IPS DF 4.7 (cell line): ENCODE data around the gene SH3PXD2A.
"Not testable (repeated sequence)": the region's sequence is repeated elsewhere in the genome, so short reads cannot be mapped to it uniquely, and the experiment has no call there.

Experiments
- DNase-seq: peaks from one replicate; pipeline ENCODE4 v3.0.0-alpha.2; 2013; ENCODE audit warnings: low spot score; ENCODE audit errors: extremely low read depth

The SH3PXD2A gene

DNA sequence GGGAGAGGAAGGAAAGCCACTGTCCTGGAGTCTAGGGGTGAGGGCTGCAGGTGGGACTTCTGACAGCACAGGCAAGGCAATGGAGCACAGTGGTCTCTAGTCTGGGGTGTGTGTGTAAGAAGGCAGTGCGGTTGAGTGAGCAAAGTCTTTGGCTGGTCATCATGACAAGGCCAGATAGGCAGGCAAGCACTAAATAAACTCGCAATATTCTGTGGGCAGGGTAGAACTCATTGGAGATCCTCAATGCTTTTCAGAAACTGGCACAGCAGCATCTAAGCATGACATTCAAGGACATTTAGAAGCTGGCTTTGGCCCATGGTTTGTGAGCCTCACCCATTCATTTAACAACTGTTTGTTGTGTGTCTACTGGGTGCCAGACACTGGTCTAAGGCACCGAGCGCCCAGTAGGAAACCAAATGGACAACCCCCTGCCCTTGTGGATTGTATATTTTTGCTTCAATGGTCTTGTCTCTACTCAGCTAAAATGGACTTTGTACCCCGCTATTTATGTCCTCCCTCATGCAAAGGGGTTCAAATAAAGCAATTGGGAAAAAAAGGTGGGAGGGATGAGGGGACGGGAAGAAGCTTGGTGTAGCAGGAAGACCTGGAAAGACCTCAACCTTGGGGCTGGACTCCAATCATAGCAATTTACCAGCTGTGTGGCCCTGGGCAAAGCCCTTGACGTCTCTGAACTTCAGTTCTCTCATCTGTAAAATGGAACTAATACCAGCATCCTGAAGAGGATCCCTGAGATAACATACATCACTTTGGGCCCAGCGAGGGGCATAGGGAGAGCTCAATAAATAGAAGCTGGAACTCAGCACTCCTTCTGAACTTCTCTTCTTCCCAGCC is 245.9 kb downstream of the SH3PXD2A start:
- DNase-seq = no peak

DNA sequence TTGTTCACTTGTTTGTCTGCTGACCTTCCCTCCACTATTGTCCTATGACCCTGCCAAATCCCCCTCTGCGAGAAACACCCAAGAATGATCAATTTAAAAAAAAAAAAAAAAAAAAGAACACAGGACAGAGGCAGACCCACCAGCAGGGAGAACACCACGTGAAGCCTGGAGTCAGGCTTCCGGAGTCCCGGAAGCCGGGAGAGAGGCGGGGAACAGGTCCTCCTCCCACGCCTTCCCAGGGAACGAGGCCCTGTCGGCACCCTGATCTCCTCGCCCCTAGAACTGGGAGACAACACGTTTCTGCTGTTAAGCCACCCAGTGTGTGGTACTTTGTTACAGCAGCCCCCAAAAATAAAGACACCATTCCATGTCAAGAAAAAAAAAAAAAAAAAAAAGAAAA is 247.3 kb downstream of the SH3PXD2A start:
- DNase-seq = not testable (repeated sequence)

DNA sequence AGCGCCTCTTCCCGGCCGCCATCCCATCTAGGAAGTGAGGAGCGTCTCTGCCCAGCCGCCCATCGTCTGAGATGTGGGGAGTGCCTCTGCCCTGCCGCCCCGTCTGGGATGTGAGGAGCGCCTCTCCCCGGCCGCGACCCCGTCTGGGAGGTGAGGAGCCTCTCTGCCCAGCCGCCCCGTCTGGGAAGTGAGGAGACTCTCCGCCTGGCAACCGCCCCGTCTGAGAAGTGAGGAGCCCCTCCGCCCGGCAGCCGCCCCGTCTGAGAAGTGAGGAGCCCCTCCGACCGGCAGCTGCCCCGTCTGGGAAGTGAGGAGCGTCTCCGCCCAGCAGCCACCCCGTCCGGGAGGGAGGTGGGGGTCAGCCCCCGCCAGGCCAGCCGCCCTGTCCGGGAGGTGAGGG is 248.3 kb downstream of the SH3PXD2A start:
- DNase-seq = not testable (repeated sequence)

DNA sequence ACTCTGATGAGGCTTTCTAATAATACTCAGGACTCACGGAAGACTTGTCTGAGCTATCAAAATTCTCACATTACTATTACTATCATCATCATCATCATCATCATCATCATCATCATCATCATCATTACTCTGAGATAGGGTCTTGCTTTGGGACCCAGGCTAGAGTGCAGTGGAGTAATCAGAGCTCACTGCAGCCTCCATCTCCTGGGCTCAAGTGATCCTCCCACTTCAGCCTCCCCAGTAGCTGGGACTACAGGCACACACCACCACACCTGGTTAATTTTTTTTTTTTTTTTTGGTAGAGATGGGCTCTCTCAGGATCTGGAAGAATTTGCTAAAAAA is 249.3 kb downstream of the SH3PXD2A start:
- not testable (repeated sequence) for DNase-seq

DNA sequence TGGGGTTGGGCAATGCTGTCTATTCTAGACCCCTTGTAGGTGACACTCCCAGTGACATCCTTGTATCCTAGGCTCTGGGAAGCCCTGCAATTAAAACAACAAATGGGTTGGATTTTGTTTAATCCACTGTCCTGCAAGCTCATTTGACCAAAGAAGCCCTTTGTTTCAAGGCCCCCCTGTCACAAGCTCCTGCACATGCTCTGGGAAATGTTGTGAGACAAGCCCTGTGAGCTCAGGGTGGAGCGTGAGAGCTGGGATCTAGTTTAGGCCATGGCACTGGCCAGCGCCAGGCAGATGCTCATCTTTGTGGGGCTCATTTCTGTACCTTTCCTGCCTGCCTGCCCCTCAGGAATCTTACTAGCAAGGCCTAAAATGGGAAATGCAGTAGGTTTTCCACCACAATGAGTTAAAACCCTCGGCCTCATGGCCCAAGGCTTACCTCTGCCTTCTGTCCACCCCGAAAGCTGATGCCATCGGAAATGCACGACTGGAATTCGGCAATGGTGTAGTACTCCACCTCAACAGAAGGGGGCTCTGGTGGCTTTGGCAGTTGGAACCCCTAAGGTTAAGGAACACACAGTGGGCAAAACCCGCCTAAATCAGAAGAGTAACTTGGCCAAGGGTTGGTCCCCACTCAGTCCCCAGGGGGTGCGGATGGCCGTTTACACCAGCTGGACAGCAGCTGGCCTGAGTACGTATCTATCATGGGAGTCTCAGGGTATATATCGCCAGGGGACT is 249.8 kb downstream of the SH3PXD2A start:
- no peak for DNase-seq

DNA sequence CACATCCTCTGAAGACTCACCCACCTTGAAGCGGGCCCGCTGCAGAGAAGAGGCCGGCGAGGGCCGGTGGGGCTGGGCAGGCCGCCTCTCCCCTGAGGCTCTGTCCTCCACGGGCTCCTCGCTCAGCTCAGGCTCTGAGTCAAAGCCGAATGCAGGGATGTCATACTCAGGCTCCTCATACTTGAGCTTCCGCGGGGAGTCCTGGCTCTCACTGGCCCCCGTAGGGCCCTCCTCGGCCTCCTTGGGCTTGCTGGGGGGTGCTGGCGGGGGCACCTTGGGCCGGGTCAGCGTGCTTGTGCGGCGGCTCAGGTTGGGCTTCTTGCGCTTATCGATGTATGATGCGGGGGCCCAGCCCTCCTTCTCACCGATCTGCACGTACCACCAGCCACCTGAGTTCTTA is 252.0 kb downstream of the SH3PXD2A start:
- no peak for DNase-seq

DNA sequence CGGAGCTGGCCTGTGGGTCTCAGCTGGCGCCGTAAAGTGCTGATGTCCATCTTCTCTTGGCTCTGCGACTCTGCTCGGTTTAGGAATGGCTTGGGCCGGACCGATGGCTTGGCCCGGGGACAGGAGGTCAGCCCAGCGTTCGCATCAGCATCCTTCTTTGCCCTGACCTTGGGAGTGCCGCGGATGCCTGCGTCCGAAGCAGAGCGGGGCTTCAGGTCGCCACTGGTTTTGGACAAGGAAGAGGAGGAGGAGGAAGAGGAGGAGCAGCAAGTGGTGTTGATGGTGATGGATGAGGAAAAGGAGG is 252.6 kb downstream of the SH3PXD2A start:
- DNase-seq = no peak

DNA sequence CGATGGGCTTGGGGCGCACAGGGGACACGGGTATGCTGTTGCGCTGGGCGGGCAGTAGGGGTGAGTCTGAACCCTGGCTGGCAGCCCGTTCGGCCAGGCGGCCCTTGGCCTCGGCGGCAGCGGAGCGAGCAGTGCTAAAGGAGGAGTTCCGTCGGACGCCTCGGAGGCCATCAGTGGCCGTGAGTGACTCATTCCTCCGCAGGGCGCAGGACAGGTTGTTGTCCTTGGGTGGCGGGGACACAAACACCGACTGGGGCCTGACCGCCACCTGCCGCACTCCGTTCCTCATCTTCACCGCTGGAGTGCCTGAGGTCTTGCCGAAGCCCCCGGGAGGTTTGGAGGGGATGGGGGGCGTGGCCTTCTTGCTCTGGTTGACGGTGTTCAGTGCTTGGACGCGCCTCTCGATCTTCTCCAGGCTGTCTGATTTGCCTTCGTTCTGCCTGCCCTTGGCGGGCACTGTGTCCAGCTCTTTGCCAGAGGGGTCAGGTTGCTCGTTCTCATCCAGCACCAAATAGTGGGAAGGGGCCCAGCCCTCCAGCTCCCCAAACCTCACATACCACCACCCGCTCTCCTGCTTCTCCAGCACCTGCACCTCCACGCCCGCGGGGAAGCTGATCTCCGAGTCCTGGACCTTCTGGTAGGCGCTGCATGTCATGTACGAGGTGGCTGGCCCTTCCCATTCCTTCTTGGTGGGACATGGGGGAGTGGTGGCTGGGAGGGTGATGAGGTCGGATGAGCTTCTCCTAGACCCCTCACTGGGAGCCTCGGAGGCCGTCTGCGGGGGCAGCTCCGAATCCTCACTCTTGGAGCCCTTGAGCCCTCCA is 253.1 kb downstream of the SH3PXD2A start:
- no peak for DNase-seq

DNA sequence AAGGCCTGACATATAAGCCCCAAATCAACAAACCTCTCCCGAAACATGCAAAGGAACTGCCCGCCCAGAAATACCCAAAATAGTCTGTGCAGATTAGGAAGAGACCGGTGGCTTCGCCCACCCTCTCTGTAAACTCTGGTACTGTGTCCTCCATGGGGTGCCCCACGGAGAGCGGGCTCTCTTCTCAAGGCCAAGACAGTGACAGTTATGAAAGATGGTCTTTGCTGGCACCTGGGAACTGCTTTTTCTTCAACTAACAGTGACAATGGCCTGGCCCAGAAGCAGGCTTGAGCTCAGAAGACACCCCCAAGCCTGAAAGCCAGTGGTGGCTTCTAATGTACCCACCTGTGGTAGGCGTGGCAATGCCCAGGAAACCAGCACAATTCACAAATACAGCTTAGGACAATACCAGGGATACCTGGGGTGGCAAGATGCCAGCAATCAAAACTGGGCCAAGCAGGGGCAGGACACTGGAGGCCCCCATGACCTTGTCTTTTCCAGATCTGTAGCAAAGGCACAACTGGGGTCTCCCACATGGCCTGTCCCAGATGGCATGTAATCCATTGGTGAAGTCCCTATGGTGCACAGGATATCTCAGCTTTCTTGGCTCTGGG is 254.3 kb downstream of the SH3PXD2A start:
- DNase-seq = no peak

DNA sequence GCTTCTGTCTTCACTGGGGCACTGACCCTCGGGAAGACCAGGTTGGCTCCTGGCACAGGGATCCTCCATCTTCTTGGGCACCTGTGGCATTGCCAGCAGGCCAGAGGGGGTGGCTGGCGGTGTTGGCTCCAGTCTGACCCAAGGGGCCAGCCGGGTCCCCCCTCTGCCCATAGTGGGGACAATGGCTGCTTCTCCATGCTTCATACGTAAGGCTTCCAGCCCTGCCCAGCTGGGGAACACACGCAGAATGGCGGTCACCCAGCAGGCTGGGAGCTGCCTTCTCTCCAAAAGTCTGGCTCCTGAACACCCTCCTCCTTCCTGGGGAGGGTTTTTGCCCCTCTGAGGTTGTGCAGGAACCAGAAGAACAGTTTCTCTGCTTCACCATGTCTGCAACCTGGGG is 255.1 kb downstream of the SH3PXD2A start:
- no peak for DNase-seq

DNA sequence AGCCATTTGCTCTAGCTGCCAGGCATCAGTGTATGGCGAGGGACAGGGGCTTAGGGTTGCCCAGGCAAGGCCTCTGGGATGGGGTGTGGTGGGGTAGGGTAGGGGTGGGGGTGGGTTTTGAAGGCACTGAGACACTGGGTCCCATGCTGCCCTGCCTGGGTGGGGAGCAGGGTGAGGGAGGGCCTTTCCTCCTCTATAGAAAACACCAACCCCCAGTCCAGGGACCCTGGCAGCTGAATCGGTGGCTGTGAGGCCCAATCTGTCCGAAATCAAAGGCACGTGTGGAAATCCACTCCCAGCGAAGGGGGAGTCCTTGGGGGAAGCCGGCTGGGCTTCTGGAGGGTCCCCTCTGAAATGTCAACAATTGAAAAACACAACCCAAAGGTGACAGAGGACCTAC is 255.5 kb downstream of the SH3PXD2A start:
- DNase-seq = no peak

DNA sequence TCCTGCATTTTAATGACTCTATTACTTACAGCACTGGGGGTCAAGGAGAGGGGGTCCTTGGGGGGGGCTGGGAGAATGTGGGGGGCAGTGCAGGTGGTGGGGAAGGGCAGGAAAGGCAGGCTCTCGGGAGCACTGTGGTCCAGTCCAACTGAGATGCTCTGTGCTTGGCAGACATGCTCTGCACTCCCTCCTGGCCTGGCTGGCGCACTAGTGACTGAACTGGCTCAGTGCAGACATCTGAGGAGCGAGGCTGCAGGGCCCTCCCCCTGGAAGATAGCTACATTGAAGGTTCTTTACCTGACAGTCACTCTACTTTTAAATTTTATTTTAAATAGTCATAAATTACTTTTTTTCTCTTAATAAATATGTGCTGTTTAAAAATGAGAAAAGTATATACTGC is 256.2 kb downstream of the SH3PXD2A start:
- DNase-seq = no peak

DNA sequence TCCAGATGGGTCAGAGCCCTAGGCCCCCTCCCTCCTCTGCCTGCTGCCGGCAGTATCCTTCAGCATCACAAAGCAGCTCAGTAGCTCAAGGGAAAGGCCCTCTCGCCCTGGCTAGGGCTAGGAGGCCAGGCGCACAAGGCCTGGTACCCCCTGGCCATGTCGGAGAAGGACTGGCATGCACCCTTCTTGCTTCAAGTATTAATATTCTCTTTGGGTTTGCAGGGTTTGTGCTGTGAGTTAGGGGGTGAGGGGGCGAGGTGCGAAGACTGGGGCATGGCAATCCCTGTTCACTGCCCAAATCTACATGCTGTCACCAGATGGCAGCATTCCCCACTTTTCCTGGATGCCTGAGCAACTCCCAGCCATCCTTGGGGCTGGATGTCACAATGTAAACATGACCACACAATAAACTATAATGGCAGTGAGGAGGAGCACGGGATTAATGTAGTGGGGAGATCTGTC is 256.7 kb downstream of the SH3PXD2A start:
- DNase-seq = peak; percentile 44

DNA sequence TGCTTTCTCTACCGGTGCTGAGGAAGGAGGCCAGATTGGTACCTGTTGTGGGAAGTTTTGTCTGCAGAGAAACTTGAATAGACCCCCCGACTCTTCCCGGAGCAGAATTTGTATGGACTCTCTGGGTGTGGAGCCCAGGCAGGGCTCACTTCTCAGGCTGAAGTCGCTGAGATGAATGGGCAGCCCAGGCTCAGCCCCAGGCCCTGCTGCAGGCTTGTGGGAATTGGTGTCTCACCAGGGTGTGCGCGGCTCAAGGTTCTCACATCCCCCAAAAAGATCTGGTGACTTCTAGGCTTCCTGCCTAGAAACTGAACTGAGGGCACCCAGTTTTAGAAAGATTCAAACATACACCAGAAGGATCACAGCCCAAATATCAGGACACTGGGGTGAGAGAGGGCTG is 258.4 kb downstream of the SH3PXD2A start:
- no peak for DNase-seq

DNA sequence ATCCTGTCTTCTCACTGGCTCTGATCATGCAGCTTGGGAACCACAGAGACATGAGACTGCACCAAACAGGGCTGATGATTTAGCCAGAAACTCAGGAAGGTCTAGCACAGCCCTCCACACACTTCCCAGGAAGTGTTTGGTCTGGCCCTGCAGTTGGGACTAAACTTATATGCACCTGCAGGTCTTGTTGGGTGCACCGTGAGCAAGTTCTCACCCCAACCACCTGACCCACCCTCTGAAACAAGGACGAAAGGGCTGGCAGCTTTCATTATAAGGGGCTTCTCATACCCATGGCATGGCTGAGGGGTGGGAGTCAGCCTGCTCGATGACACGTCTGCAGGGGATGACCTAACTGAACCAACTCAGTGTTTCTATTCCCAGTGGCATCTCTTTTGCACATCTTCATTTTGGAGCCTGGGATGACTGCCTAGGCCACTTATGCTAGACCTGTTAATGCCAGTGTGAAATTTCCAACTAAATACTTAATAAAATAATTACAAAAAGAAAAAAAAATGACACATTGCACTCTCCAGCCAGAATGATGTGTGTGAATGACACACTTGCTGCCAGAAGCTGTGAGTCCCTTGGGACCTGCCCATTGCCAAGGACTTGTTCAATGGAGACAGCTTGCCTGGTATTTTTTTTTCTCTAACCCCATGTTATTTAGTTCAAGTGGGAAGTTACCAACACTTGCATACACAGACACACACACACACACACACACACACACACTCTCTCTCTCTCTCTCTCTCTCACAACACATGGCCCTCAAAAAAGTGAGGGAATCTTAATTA is 259.2 kb downstream of the SH3PXD2A start:
- no peak for DNase-seq

DNA sequence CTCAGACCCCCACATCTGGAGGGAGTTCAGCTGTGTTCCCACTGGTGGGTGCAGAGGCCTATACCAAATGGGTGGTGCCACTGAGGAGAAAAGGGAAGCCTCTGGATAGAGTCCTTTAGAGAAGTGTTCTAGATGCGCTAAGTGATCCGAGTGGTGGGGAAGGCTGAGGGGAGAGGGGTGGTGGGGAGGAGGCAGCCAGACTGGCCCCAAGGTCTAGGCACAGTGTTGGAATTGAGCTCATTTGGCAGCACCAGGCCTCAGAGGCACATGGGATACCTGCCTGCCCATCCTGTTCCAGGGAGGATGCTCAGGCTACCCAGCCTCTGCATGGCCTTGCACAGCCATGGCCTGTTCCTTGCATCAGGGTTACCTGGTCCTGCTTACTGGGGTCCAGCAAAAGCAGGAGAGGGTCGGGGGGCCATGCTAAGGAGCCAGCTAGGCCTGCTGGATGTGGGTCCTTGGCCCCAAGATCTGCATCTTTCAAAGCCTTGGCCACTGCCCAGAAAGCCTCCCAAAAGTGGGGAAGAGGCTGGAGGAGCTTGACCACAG is 262.3 kb downstream of the SH3PXD2A start:
- no peak for DNase-seq

DNA sequence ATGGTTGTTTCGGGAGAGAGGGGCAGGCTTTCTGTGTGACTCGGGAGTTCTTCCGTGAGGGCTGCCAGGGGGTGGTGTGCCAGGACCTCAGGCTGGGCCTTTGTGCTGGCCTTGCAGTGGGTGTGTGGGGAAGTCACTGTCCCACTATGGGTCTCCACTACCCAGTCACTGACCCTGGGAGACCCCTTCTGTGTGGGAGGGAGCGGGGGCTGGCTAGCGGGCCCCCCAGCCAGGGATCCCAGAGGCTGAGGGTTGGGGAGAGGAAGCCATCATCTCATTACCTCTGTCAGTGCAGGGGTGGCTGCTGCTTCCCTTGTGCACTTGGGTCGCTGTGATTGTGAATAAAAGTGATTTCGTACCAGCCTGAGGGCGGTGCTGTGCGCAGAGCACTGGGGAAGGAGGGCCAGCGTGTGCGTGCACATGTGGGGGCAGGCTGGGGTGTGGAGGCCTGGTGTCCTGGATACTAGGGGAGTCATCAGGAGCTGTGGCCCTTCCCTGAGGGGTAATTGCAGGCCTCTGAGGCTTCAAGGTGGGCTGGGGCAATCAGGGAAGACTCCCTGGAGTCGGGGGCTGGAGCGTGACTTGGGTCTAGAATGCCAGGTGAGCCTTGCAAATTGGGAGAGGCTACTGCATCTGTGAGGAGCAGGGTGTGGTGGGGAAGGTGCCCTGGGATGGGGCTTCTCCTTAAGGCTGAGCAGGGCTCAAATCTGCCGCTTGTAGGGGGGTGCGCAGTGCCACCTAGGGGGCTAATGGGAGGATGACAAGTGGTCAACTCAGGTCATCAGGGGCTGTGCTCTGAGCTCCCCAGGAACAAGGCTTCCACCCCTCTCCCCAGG is 263.0 kb downstream of the SH3PXD2A start:
- no peak for DNase-seq

DNA sequence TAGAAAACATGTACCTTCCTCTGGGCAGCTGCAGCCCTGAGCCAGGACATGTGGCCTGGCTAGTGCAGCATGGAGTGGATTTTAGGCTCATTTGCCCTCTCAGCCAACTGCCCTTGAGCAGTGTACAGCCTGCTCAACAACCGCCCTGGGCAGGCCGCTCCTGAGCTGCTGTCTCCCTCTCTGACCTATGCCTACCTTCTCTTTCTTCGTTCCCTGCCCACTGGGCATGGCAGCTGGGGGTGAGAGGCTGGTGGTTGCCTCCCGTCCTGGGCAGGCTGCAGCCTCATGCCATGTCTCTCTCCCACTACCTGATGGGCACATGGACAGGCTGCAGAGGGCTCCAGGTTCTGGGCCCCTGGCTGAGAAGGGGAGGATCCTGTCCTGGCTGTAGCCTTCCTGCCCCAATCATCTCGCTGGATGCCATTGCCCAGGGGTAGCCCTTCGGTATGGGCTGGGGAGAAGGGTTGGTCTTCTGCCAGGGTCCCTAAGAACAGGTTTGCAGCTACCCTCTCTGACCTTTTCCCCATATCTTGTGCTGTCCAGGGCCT is 264.6 kb downstream of the SH3PXD2A start:
- no peak for DNase-seq

DNA sequence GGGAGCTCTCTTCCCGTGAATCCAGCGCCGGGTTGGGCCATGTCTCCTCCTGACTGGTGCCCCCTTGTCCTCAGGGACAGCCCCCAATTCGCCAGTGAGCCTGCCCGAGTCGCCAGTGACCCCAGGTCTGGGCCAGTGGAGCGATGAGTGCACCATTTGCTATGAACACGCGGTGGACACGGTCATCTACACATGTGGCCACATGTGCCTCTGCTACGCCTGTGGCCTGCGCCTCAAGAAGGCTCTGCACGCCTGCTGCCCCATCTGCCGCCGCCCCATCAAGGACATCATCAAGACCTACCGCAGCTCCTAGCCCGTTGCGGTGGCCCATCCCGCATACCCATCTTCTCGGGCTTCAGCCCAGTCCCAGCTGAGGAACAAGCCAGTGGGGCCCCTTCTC is 265.3 kb downstream of the SH3PXD2A start:
- DNase-seq = no peak
